ENCODE results near the gene OR6A2. TPM values are rescaled to one million over a fixed set of nuclear protein-coding genes. Genes with fewer than 3 reads are reported as not detected.

Gene OR6A2
- total and polyA plus RNA-seq, 2 donors (not counting 3 experiments of a cell fraction or from before 2014, with no cell fraction given): 0.06 to 0.27 TPM

DNA sequence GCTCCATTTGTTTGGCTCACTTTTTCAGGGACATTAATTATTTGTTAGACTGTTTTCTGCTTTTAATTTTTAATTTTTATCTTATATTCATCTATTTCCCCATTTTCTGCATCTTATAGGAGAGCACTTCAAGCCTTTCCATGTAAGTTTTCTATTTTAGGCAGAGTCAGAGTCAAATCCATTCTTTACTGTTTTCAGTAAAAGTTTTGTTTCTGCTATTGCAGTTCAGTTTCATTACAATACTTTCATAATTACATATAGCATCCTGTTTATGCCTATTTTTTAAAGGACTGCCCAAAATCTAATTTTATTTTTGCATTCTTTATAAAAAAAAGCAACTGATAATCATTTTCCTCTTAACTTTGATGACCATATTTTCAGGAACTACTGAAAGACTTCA lies 42.2 kb upstream of the OR6A2 start:
- Histone ChIP-seq H3K27ac (ENCODE audit: insufficient read depth, low read depth, low read length) (no peak overlapping the region), H3K4me3 (replicated peaks in 1 of 3; ENCODE audit: insufficient read depth in 1 of 3, low read depth in 1 of 3, low read length in 3 of 3) (no peak overlapping the region), H3K9me1 (replicated peaks; ENCODE audit: control insufficient read depth, extremely low read depth, insufficient read depth, low read length) (no peaks in the 10 kb centered on the region), H3K9me3 (replicated peaks; ENCODE audit: control insufficient read depth, insufficient read depth, low read length) (no peaks in the 10 kb centered on the region), H3K4me2 (ENCODE audit: insufficient read depth, low read length) (no peak overlapping the region), H3K27me3 (ENCODE audit: control insufficient read depth in 2 of 2, insufficient read depth in 2 of 2, low read length in 2 of 2) (peaks cover 0 to 2% of the 10 kb centered on the region in 2 experiments), H4K20me1 (replicated peaks; ENCODE audit: control insufficient read depth, extremely low read depth, insufficient read depth, low read length) (no peaks in the 10 kb centered on the region), H3K79me2 (ENCODE audit: control insufficient read depth, insufficient read depth, low read length) (no peaks in the 10 kb centered on the region), H2AFZ (ENCODE audit: low read depth, low read length) (no peak overlapping the region), H3K36me3 (ENCODE audit: control insufficient read depth in 2 of 2, extremely low read depth in 1 of 2, insufficient read depth in 2 of 2, low read length in 2 of 2) (no peaks in the 10 kb centered on the region), H3K4me1 (ENCODE audit: control insufficient read depth, extremely low read depth, insufficient read depth, low read length) (no peaks in the 10 kb centered on the region), H3K9ac (replicated peaks; ENCODE audit: extremely low read depth, insufficient read depth, low read length) (no peak overlapping the region)
- POLR2A ChIA-PET: no interaction called here
- CTCF ChIA-PET: no interaction called here
- intact Hi-C loops (cut with micrococcal nuclease) (no loop called here), dilution Hi-C loops (cut with MboI; ENCODE audit: extremely low pct_ligation_motif_present, low sequenced_read_pairs) (no loop called here)
- DNase-seq (ENCODE audit: low read depth, low spot score) (no peak), FAIRE-seq (no peak)
- TF ChIP-seq EZH2 (IDR thresholded peaks at IDR 0.05; ENCODE audit: borderline replicate concordance, low read depth, low read length, severe bottlenecking) (no peak), MAX (IDR thresholded peaks at IDR 0.05; ENCODE audit: insufficient read depth, insufficient read length) (no peak), GATA2 (IDR thresholded peaks at IDR 0.05; ENCODE audit: insufficient read depth, insufficient read length, low read depth, low read length) (no peak), JUN (IDR thresholded peaks at IDR 0.05; ENCODE audit: borderline replicate concordance, insufficient read depth, insufficient read length, low read depth) (no peak)
- TF ChIP-seq, protein P1, sequence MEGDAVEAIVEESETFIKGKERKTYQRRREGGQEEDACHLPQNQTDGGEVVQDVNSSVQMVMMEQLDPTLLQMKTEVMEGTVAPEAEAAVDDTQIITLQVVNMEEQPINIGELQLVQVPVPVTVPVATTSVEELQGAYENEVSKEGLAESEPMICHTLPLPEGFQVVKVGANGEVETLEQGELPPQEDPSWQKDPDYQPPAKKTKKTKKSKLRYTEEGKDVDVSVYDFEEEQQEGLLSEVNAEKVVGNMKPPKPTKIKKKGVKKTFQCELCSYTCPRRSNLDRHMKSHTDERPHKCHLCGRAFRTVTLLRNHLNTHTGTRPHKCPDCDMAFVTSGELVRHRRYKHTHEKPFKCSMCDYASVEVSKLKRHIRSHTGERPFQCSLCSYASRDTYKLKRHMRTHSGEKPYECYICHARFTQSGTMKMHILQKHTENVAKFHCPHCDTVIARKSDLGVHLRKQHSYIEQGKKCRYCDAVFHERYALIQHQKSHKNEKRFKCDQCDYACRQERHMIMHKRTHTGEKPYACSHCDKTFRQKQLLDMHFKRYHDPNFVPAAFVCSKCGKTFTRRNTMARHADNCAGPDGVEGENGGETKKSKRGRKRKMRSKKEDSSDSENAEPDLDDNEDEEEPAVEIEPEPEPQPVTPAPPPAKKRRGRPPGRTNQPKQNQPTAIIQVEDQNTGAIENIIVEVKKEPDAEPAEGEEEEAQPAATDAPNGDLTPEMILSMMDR (IDR thresholded peaks at IDR 0.05; ENCODE audit: extremely low read depth in 1 of 2, insufficient read depth in 1 of 2, low read depth in 1 of 2, low read length in 2 of 2): no peak
- BruUV-seq (replicated peaks): no TSS peak

DNA sequence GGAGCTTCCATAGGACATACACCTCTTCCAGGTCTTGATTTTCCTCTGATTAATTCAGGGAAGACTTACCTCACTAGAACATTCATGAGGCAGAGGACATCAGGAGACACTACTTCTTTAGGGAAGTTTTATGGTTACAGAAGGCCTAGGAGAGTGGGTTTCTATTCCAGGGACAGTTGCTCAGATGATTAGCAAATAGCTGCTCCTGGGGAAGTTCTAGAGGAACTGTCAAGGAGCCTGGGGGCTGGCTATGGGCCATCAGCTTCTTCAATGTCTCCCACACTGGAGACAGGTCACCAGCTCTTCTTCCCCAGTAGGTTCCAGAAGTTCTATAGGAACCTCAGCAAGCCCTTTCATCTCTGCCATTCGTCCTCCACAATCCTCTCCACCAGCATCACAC lies 34.5 kb upstream of the OR6A2 start:
- no peak for FAIRE-seq
- no peak for DNase-seq (ENCODE audit: low read depth, low spot score)
- H3K27me3 ChIP-seq (ENCODE audit: control insufficient read depth in 2 of 2, insufficient read depth in 2 of 2, low read length in 2 of 2): no peaks in the 10 kb centered on the region
- no peaks in the 10 kb centered on the region for H3K4me1 ChIP-seq (ENCODE audit: control insufficient read depth, extremely low read depth, insufficient read depth, low read length)
- intact Hi-C loops (cut with micrococcal nuclease) (no loop called here), dilution Hi-C loops (cut with MboI; ENCODE audit: extremely low pct_ligation_motif_present, low sequenced_read_pairs) (no loop called here)
- no peak overlapping the region for H3K4me2 ChIP-seq (ENCODE audit: insufficient read depth, low read length)
- H3K9ac ChIP-seq (replicated peaks; ENCODE audit: extremely low read depth, insufficient read depth, low read length): no peak overlapping the region
- no peak overlapping the region for H3K27ac ChIP-seq (ENCODE audit: insufficient read depth, low read depth, low read length)
- H3K9me1 ChIP-seq (replicated peaks; ENCODE audit: control insufficient read depth, extremely low read depth, insufficient read depth, low read length): no peaks in the 10 kb centered on the region
- POLR2A ChIA-PET: no interaction called here
- H3K4me3 ChIP-seq (replicated peaks in 1 of 3; ENCODE audit: insufficient read depth in 1 of 3, low read depth in 1 of 3, low read length in 3 of 3): no peak overlapping the region
- BruUV-seq (replicated peaks): no TSS peak
- TF ChIP-seq EZH2 (IDR thresholded peaks at IDR 0.05; ENCODE audit: borderline replicate concordance, low read depth, low read length, severe bottlenecking) (no peak), POLR2AphosphoS5 (IDR thresholded peaks at IDR 0.05; ENCODE audit: insufficient read depth, low read depth, low read length) (no peak), MAX (IDR thresholded peaks at IDR 0.05; ENCODE audit: insufficient read depth, insufficient read length) (no peak), GATA2 (IDR thresholded peaks at IDR 0.05; ENCODE audit: insufficient read depth, insufficient read length, low read depth, low read length) (no peak), MYC (IDR thresholded peaks at IDR 0.05; ENCODE audit: low read depth, low read length) (no peak), JUN (IDR thresholded peaks at IDR 0.05; ENCODE audit: borderline replicate concordance, insufficient read depth, insufficient read length, low read depth) (no peak), POLR2A (IDR thresholded peaks at IDR 0.05; ENCODE audit: low read depth, low read length) (no peak), FOS (IDR thresholded peaks at IDR 0.05; ENCODE audit: borderline replicate concordance, insufficient read depth, low read length) (no peak)
- TF ChIP-seq, protein P1 (IDR thresholded peaks at IDR 0.05; ENCODE audit: extremely low read depth in 1 of 2, insufficient read depth in 1 of 2, low read depth in 1 of 2, low read length in 2 of 2): no peak
- no peaks in the 10 kb centered on the region for H4K20me1 ChIP-seq (replicated peaks; ENCODE audit: control insufficient read depth, extremely low read depth, insufficient read depth, low read length)
- CTCF ChIA-PET: interaction anchor here (0.9 to 1.8 kb wide), 5 partner anchors 11 to 444 kb away, joined by 3 to 10 read pairs (median 4); no protein-coding TSS in a partner anchor
- no peak overlapping the region for H2AFZ ChIP-seq (ENCODE audit: low read depth, low read length)
- no peaks in the 10 kb centered on the region for H3K36me3 ChIP-seq (ENCODE audit: control insufficient read depth in 2 of 2, extremely low read depth in 1 of 2, insufficient read depth in 2 of 2, low read length in 2 of 2)
- H3K79me2 ChIP-seq (ENCODE audit: control insufficient read depth, insufficient read depth, low read length): no peaks in the 10 kb centered on the region
- H3K9me3 ChIP-seq (replicated peaks; ENCODE audit: control insufficient read depth, insufficient read depth, low read length): no peaks in the 10 kb centered on the region
